HCT116 (cell line): ENCODE results near the gene NCBP2L.

ENCODE experiments used
- YY1 ChIP-seq: IDR thresholded peaks from 2 replicates; pipeline ENCODE4 v1.6.1; 2011; ENCODE audit warnings: low read length, low read depth, moderate library complexity, mild to moderate bottlenecking; ENCODE audit not compliant: insufficient replicate concordance; ENCODE audit errors: extremely low read depth
- TF ChIP-seq, protein P1 (sequence below), 3 experiments: fragments of 200-600 bp in 1 of 3; sonication (generic) in 1 of 3; IDR thresholded peaks in 2 of 3; conservative IDR thresholded peaks in 1 of 3; 2 replicates each; pipeline ENCODE4 v1.5.1; 2012 to 2017; ENCODE audit warnings: low read depth in 2 of 3, low read length in 2 of 3, antibody characterized with exemption in 1 of 3, borderline replicate concordance in 1 of 3, control low read depth in 1 of 3, mild to moderate bottlenecking in 1 of 3, mixed read lengths in 1 of 3, mixed run types in 1 of 3, moderate library complexity in 1 of 3; ENCODE audit not compliant: insufficient read depth in 1 of 3

DNA sequence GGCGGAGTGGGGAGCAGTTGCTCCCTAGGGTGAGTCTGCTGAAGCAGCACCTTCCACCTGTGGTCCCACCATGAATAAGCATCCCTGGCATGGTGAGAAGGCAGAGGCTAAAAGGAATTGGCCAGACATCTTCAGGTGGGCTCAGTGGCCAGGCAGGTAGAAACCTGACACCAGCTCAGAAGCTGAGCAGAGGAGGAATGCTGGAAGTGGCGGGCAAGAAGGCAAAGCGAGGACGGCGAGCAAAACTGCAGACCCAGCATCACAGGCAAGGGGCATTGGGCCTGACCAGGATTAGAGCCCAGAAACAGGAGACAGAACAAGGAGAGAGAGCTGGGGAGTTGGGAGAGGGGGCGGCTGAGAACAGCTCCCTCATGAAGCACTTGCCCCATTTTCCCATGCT, 27.3 kb upstream of the NCBP2L start:
- TF ChIP-seq, protein P1, sequence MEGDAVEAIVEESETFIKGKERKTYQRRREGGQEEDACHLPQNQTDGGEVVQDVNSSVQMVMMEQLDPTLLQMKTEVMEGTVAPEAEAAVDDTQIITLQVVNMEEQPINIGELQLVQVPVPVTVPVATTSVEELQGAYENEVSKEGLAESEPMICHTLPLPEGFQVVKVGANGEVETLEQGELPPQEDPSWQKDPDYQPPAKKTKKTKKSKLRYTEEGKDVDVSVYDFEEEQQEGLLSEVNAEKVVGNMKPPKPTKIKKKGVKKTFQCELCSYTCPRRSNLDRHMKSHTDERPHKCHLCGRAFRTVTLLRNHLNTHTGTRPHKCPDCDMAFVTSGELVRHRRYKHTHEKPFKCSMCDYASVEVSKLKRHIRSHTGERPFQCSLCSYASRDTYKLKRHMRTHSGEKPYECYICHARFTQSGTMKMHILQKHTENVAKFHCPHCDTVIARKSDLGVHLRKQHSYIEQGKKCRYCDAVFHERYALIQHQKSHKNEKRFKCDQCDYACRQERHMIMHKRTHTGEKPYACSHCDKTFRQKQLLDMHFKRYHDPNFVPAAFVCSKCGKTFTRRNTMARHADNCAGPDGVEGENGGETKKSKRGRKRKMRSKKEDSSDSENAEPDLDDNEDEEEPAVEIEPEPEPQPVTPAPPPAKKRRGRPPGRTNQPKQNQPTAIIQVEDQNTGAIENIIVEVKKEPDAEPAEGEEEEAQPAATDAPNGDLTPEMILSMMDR (IDR thresholded peaks at IDR 0.05 in 2 of 3, conservative IDR thresholded peaks at IDR 0.05 in 1 of 3; ENCODE audit: borderline replicate concordance in 1 of 3, insufficient read depth in 1 of 3, low read depth in 2 of 3, low read length in 2 of 3), result no peak
- TF ChIP-seq YY1, result no peak
